H9 (cell line): ENCODE data around the gene CD81. TPM values are rescaled to one million over a fixed set of nuclear protein-coding genes. Genes with fewer than 3 reads are reported as not detected.
A peak's percentile ranks its signal among the peaks of the same experiment; 100 is the strongest.

Experiments used
- DNase-seq: peaks from one replicate; pipeline ENCODE4 v3.0.0-alpha.2; 2017
- H2AFZ ChIP-seq: one replicate; pipeline ENCODE4 v1.6.1; 2013; ENCODE audit warnings: mild to moderate bottlenecking, low read length, control low read depth, moderate library complexity
- H2AK5ac ChIP-seq: 2 replicates; pipeline ENCODE4 v1.6.1; 2013; ENCODE audit warnings: low read length, control low read depth, mixed read lengths; ENCODE audit not compliant: insufficient read length
- H2BK120ac ChIP-seq: one replicate; pipeline ENCODE4 v1.6.1; 2013; ENCODE audit warnings: low read depth, mild to moderate bottlenecking, low read length, control low read depth, inconsistent platforms; ENCODE audit not compliant: poor library complexity, severe bottlenecking
- H2BK12ac ChIP-seq: 2 replicates; pipeline ENCODE4 v1.6.1; 2013; ENCODE audit warnings: low read length, control low read depth, mixed read lengths, low read depth; ENCODE audit not compliant: insufficient read length
- H2BK15ac ChIP-seq: 2 replicates; pipeline ENCODE4 v1.6.1; 2013; ENCODE audit warnings: low read depth, low read length, control low read depth
- H2BK20ac ChIP-seq: one replicate; pipeline ENCODE4 v1.6.1; 2013; ENCODE audit warnings: low read depth, mild to moderate bottlenecking, low read length, control low read depth, inconsistent platforms; ENCODE audit not compliant: poor library complexity, severe bottlenecking
- H2BK5ac ChIP-seq: 2 replicates; pipeline ENCODE4 v1.6.1; 2013; ENCODE audit warnings: low read length, control low read depth, mixed read lengths; ENCODE audit not compliant: insufficient read length
- H3K14ac ChIP-seq: 2 replicates; pipeline ENCODE4 v1.6.1; 2013; ENCODE audit warnings: low read length, control low read depth; ENCODE audit not compliant: insufficient read depth
- H3K18ac ChIP-seq: 2 replicates; pipeline ENCODE4 v1.6.1; 2013; ENCODE audit warnings: low read depth, mild to moderate bottlenecking, mixed read lengths, low read length, control low read depth; ENCODE audit not compliant: insufficient read length
- H3K23ac ChIP-seq: 2 replicates; pipeline ENCODE4 v1.6.1; 2013; ENCODE audit warnings: low read length, control low read depth, mixed read lengths, low read depth; ENCODE audit not compliant: insufficient read length
- H3K23me2 ChIP-seq: 2 replicates; pipeline ENCODE4 v1.6.1; 2013; ENCODE audit warnings: low read depth, mild to moderate bottlenecking, mixed read lengths, low read length, control low read depth; ENCODE audit not compliant: insufficient read length, poor library complexity, severe bottlenecking
- H3K27ac ChIP-seq: 2 replicates; pipeline ENCODE4 v1.5.1; 2013; ENCODE audit warnings: low read length, control low read depth, mixed read lengths, low read depth; ENCODE audit not compliant: insufficient read length
- H3K27me3 ChIP-seq: 2 replicates; pipeline ENCODE4 v1.6.1; 2013; ENCODE audit warnings: low read length, control low read depth, inconsistent platforms; ENCODE audit not compliant: insufficient read depth
- H3K4ac ChIP-seq: 2 replicates; pipeline ENCODE4 v1.6.1; 2013; ENCODE audit warnings: low read depth, mild to moderate bottlenecking, control low read depth, inconsistent platforms, low read length, moderate library complexity
- H3K4me1 ChIP-seq: 2 replicates; pipeline ENCODE4 v1.6.1; 2013; ENCODE audit warnings: low read length, control low read depth, inconsistent platforms; ENCODE audit not compliant: insufficient read depth
- H3K4me2 ChIP-seq: 2 replicates; pipeline ENCODE4 v1.6.1; 2013; ENCODE audit warnings: low read length, control low read depth, mixed read lengths; ENCODE audit not compliant: insufficient read length, insufficient read depth
- H3K56ac ChIP-seq: 2 replicates; pipeline ENCODE4 v1.6.1; 2013; ENCODE audit warnings: low read depth, mild to moderate bottlenecking, mixed read lengths, low read length, control low read depth; ENCODE audit not compliant: insufficient read length
- H3K79me1 ChIP-seq: 2 replicates; pipeline ENCODE4 v1.6.1; 2013; ENCODE audit warnings: low read depth, mild to moderate bottlenecking, moderate library complexity, low read length, control low read depth, inconsistent platforms; ENCODE audit not compliant: insufficient read depth, poor library complexity, severe bottlenecking
- H3K79me2 ChIP-seq: 2 replicates; pipeline ENCODE4 v1.6.1; 2013; ENCODE audit warnings: low read length, control low read depth, inconsistent platforms; ENCODE audit not compliant: insufficient read depth
- H3K9ac ChIP-seq: 2 replicates; pipeline ENCODE4 v1.6.1; 2013; ENCODE audit warnings: low read length, control low read depth, mixed read lengths; ENCODE audit not compliant: insufficient read length; ENCODE audit errors: extremely low read depth
- H3K9me3 ChIP-seq: one replicate; pipeline ENCODE4 v1.6.1; 2013; ENCODE audit warnings: low read depth, low read length, inconsistent platforms; ENCODE audit not compliant: control insufficient read depth
- H3T11ph ChIP-seq: one replicate; pipeline ENCODE4 v1.6.1; 2013; ENCODE audit warnings: mild to moderate bottlenecking, low read length, control low read depth, inconsistent platforms
- H4K20me1 ChIP-seq: one replicate; pipeline ENCODE4 v1.6.1; 2013; ENCODE audit not compliant: control insufficient read depth, insufficient read length, insufficient read depth
- H4K5ac ChIP-seq: 2 replicates; pipeline ENCODE4 v1.6.1; 2013; ENCODE audit warnings: low read depth, mild to moderate bottlenecking, mixed read lengths, low read length, control low read depth; ENCODE audit not compliant: insufficient read length
- H4K8ac ChIP-seq: replicated peaks from 2 replicates; pipeline ENCODE4 v1.6.1; 2013; ENCODE audit warnings: low read length, control low read depth, mixed read lengths, low read depth; ENCODE audit not compliant: insufficient read length
- H4K91ac ChIP-seq: 2 replicates; pipeline ENCODE4 v1.6.1; 2013; ENCODE audit warnings: low read depth, mild to moderate bottlenecking, moderate library complexity, mixed read lengths, low read length, control low read depth; ENCODE audit not compliant: insufficient read length
- H3K27ac Mint-ChIP-seq, 3 experiments: 2 replicates in 2 of 3; 3 replicates in 1 of 3; pipeline ENCODE4 v1.8.0; 2020 to 2021; ENCODE audit warnings: mixed read lengths in 3 of 3, mild to moderate bottlenecking in 1 of 3, moderate library complexity in 1 of 3
- H3K27me3 Mint-ChIP-seq: 2 replicates; pipeline ENCODE4 v1.8.0; 2021; ENCODE audit warnings: low read depth, mild to moderate bottlenecking, moderate library complexity, mixed read lengths
- H3K36me3 Mint-ChIP-seq, 3 experiments: 2 replicates in 2 of 3; 3 replicates in 1 of 3; pipeline ENCODE4 v1.8.0; 2020 to 2021; ENCODE audit warnings: low read depth in 3 of 3, mixed read lengths in 3 of 3; ENCODE audit not compliant: insufficient read depth in 1 of 3
- H3K4me1 Mint-ChIP-seq, 2 experiments: 2 replicates each; pipeline ENCODE4 v1.8.0; 2020; ENCODE audit warnings: mixed read lengths in 2 of 2
- H3K4me3 Mint-ChIP-seq, 2 experiments: 2 replicates in 1 of 2; 3 replicates in 1 of 2; pipeline ENCODE4 v1.8.0; 2020 to 2021; ENCODE audit warnings: mild to moderate bottlenecking in 2 of 2, mixed read lengths in 2 of 2, moderate library complexity in 1 of 2
- H3K9me3 Mint-ChIP-seq, 2 experiments: 2 replicates in 1 of 2; 3 replicates in 1 of 2; pipeline ENCODE4 v1.8.0; 2020; ENCODE audit warnings: mild to moderate bottlenecking in 2 of 2, mixed read lengths in 2 of 2, moderate library complexity in 1 of 2
- WGBS: extraction: QIAGEN DNeasy Blood & Tissue Kit; methylation state at CpG from one replicate; pipeline ENCODE4 v1.1.7; 2013; ENCODE audit warnings: missing lambda C conversion rate, low lambda C conversion rate, mixed read lengths; ENCODE audit not compliant: insufficient read length; ENCODE audit errors: extremely low coverage; 5-methylcytosine and 5-hydroxymethylcytosine counted together
- total RNA-seq: library from RNA; stranded (reverse); gene quantifications from 2 replicates; pipeline ENCODE4 v1.2.1, GENCODE V29; 2021
- TF ChIP-seq, protein P1 (sequence below): fragments of 200-600 bp; sonication (generic); conservative IDR thresholded peaks from 3 replicates; pipeline ENCODE4 v1.8.0; 2021; ENCODE audit warnings: antibody characterized with exemption, mild to moderate bottlenecking

Gene CD81
- total RNA-seq, 1 experiment from 2014 or later, result 246 TPM

DNA sequence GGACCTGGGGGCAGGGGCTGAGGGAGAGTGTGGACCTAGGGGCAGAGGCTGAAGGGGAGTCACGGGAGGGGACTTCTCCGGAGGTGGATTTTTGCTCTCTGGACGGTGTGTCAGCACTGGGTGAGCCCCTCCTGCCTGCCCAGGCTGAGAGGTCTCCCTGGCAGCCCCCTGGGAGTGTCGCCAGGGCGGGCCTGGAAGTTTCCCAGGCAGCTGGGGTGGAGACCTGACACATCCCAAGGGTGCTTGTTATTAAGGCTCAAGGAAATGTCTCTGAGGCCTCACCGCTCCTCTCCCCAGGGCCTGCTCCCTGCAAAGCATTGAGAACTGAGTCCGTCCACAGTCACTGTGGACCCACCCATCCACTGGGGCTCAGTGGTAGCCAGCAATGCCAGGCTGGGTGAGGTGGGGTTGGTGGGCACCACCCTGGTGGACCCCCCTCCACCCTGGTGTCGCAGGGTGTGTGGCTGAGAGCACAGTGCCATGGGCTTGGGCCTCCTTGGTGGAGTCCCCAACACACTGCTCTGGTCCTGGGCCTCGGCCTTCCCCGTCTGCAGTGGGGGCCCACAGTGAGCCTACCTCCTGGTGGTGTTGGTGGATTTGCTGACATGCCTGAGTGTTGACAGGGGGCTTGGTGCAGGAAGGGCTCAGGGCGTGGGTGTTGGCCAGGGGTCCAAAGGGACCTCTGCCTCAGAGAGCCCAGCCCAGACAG is 2.5 kb downstream of the CD81 start:
- peaks cover 11% of the 10 kb centered on the region for H3K23me2 ChIP-seq
- H3K23ac ChIP-seq, result no peak overlapping the region
- H3K27me3 Mint-ChIP-seq, result peaks cover 4% of the 10 kb centered on the region
- H4K5ac ChIP-seq, result no peak overlapping the region
- DNase-seq, result no peak
- H2BK15ac ChIP-seq, result no peak overlapping the region
- H3K4me2 ChIP-seq, result no peak overlapping the region
- H3K27me3 ChIP-seq, result no peaks in the 10 kb centered on the region; the same call in 1 of the 2 replicates
- peaks cover 34% of the 10 kb centered on the region; the same call in 1 of the 2 replicates for H3K79me2 ChIP-seq
- H3K27ac ChIP-seq, result no peak overlapping the region
- no peak overlapping the region for H2BK12ac ChIP-seq
- no peak overlapping the region for H3K18ac ChIP-seq
- no peak overlapping the region for H3K14ac ChIP-seq
- TF ChIP-seq, protein P1, sequence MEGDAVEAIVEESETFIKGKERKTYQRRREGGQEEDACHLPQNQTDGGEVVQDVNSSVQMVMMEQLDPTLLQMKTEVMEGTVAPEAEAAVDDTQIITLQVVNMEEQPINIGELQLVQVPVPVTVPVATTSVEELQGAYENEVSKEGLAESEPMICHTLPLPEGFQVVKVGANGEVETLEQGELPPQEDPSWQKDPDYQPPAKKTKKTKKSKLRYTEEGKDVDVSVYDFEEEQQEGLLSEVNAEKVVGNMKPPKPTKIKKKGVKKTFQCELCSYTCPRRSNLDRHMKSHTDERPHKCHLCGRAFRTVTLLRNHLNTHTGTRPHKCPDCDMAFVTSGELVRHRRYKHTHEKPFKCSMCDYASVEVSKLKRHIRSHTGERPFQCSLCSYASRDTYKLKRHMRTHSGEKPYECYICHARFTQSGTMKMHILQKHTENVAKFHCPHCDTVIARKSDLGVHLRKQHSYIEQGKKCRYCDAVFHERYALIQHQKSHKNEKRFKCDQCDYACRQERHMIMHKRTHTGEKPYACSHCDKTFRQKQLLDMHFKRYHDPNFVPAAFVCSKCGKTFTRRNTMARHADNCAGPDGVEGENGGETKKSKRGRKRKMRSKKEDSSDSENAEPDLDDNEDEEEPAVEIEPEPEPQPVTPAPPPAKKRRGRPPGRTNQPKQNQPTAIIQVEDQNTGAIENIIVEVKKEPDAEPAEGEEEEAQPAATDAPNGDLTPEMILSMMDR, result no peak
- no peak overlapping the region for H4K91ac ChIP-seq
- H3K36me3 Mint-ChIP-seq, result peaks cover 2 to 8% (median 7%) of the 10 kb centered on the region in 3 experiments
- peaks cover 11 to 29% of the 10 kb centered on the region in 2 experiments for H3K4me1 Mint-ChIP-seq
- H3K4ac ChIP-seq, result no peak overlapping the region
- H3K4me3 Mint-ChIP-seq, result peak overlapping the region; percentile 19 to 45; a peak in 2 of 5 replicates
- no peak overlapping the region for H3K9ac ChIP-seq
- no peak overlapping the region for H2BK5ac ChIP-seq
- no peak overlapping the region for H3T11ph ChIP-seq
- no peaks in the 10 kb centered on the region for H4K20me1 ChIP-seq
- H3K4me1 ChIP-seq, result no peaks in the 10 kb centered on the region
- H2AK5ac ChIP-seq, result no peak overlapping the region
- no peak overlapping the region for H4K8ac ChIP-seq
- H2BK20ac ChIP-seq, result no peak overlapping the region
- H2AFZ ChIP-seq, result no peak overlapping the region
- peak overlapping the region in 1 of 3 experiments; percentile 61; a peak in 1 of 7 replicates for H3K27ac Mint-ChIP-seq
- no peaks in the 10 kb centered on the region for H3K79me1 ChIP-seq
- H3K9me3 Mint-ChIP-seq, result peaks cover 0 to 2% of the 10 kb centered on the region in 2 experiments; a peak in 1 of 5 replicates
- no peak overlapping the region for H2BK120ac ChIP-seq
- no peaks in the 10 kb centered on the region for H3K9me3 ChIP-seq
- no CpG with 5 or more reads among the region's 11 CpGs for WGBS
- H3K56ac ChIP-seq, result no peak overlapping the region
